OCI-LY7 (cell line): ENCODE results near the gene ZNF43.
A peak's percentile ranks its signal among the peaks of the same experiment; 100 is the strongest.

Experiments
- EZH2phosphoT487 ChIP-seq: fragments of 200-600 bp; sonication (generic); IDR thresholded peaks from 2 replicates; pipeline ENCODE4 v1.6.1; 2018; ENCODE audit warnings: low read depth, borderline replicate concordance, mild to moderate bottlenecking, mixed run types, antibody characterized with exemption, low read length, moderate library complexity, mixed read lengths
- TF ChIP-seq, protein P1 (sequence below): fragments of 200-600 bp; sonication (generic); conservative IDR thresholded peaks from 2 replicates; pipeline ENCODE4 v1.5.1; 2014; ENCODE audit warnings: mild to moderate bottlenecking, antibody characterized with exemption, low read length, moderate library complexity, mixed read lengths

DNA sequence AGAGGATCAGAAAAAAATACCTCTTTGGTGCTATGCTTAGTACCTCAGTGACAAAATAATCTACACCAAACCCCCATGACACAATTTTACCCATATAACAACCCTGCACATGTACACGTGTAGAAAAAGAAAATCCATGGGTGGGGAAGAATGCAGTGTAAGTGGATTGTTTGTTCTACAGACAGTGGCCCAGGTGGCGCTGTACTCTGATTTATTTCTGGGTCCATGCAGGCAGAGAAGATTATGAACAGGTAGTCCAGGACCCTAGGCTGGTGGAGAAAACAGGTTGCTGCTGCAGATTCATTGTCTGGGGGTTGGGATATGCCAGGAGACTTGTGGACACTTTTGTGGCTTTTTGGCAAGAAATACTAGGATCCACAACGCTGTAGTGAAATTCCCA is 77.7 kb downstream of the ZNF43 start:
- TF ChIP-seq, protein P1, sequence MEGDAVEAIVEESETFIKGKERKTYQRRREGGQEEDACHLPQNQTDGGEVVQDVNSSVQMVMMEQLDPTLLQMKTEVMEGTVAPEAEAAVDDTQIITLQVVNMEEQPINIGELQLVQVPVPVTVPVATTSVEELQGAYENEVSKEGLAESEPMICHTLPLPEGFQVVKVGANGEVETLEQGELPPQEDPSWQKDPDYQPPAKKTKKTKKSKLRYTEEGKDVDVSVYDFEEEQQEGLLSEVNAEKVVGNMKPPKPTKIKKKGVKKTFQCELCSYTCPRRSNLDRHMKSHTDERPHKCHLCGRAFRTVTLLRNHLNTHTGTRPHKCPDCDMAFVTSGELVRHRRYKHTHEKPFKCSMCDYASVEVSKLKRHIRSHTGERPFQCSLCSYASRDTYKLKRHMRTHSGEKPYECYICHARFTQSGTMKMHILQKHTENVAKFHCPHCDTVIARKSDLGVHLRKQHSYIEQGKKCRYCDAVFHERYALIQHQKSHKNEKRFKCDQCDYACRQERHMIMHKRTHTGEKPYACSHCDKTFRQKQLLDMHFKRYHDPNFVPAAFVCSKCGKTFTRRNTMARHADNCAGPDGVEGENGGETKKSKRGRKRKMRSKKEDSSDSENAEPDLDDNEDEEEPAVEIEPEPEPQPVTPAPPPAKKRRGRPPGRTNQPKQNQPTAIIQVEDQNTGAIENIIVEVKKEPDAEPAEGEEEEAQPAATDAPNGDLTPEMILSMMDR, result peak; percentile 39; the same call in 1 of the 2 replicates
- no peak for TF ChIP-seq EZH2phosphoT487
